22Rv1 (cell line): Measurements from ENCODE around the gene ELP4.

ENCODE experiments used
- H3K27ac ChIP-seq: fragments of 450-650 bp; 2 replicates; pipeline ENCODE4 v1.5.1; 2017
- CTCF ChIP-seq: fragments of 450-650 bp; IDR thresholded peaks from 2 replicates; pipeline ENCODE4 v1.5.1; 2017; ENCODE audit warnings: mild to moderate bottlenecking
- ZFX ChIP-seq: fragments of 450-650 bp; IDR thresholded peaks from 2 replicates; pipeline ENCODE4 v1.6.1; 2017; ENCODE audit warnings: antibody characterized with exemption, borderline replicate concordance

Gene ELP4

GRCh38 chr11:31822927-31823643 is 313.5 kb downstream of the ELP4 start:
- no peak overlapping the region for H3K27ac ChIP-seq
- TF ChIP-seq CTCF: no peak

DNA sequence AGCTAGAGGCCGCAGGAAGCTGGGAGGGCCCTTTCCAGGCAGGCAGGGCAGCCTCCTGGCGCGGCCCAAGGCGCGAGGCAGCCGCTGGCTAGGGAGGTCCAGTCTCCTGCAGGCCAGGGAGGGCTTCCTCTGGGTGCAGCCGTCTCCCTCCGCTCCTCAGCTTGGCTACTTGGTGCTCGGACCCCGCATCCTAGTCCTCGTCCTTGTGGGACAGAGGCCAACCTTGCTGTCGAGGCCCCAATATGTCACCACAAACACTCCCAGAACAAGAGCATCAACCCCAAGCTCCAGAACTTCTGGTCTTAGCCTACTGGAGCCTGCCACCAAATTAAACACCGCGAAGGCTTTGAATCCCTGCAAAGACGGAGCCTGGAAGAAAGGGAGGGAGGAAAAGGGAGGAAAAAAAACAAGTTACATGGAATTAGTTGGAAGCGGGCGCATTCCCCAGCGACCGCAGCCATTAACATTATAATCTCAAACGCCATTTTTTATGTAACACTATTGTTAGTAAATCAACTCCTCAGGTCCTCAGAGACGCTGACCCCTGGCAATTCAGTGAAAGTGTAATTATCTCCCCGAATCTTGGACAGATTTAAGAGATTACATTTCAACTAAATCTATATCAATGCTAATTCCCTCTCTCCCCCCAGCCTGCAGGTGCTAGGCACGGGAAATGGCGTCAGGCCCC is 314.2 kb downstream of the ELP4 start:
- H3K27ac ChIP-seq: no peak overlapping the region
- TF ChIP-seq CTCF (no peak), ZFX (no peak)

DNA sequence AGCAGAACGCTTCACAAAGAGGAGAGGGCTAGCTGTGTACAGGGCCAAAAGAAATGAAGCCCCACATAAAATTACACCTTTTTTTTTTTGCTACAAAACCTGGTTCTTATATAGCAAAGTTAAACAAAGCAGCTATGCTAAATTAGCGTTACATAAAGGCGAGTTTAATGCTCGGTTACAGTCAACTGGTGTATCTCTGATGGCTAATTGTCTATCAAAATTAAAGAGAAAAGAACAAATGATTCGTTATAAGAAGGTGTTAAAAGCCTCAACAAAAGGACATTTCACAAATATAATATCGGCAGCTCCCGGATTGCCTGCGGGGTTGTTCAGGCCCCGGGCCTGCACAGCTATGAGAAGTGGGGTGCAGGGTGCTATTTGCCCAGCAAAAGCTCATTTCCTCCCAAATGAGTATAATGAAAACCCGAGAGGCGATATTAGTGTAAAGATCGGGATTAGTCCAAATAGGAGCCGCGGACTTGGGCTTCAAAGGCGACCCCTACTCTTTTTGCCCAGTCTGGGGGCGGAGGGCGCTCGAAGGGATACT is 314.8 kb downstream of the ELP4 start:
- no peak for TF ChIP-seq CTCF
- TF ChIP-seq ZFX: no peak
- no peak overlapping the region for H3K27ac ChIP-seq

GRCh38 chr11:31824879-31825837 is 315.6 kb downstream of the ELP4 start:
- TF ChIP-seq ZFX: no peak
- TF ChIP-seq CTCF: no peak
- H3K27ac ChIP-seq: no peak overlapping the region

- TF ChIP-seq CTCF: no peak
- no peak for TF ChIP-seq ZFX
- H3K27ac ChIP-seq: no peak overlapping the region
Measured at GRCh38 chr11:31825838-31826484, 316.4 kb downstream of the ELP4 start.

DNA sequence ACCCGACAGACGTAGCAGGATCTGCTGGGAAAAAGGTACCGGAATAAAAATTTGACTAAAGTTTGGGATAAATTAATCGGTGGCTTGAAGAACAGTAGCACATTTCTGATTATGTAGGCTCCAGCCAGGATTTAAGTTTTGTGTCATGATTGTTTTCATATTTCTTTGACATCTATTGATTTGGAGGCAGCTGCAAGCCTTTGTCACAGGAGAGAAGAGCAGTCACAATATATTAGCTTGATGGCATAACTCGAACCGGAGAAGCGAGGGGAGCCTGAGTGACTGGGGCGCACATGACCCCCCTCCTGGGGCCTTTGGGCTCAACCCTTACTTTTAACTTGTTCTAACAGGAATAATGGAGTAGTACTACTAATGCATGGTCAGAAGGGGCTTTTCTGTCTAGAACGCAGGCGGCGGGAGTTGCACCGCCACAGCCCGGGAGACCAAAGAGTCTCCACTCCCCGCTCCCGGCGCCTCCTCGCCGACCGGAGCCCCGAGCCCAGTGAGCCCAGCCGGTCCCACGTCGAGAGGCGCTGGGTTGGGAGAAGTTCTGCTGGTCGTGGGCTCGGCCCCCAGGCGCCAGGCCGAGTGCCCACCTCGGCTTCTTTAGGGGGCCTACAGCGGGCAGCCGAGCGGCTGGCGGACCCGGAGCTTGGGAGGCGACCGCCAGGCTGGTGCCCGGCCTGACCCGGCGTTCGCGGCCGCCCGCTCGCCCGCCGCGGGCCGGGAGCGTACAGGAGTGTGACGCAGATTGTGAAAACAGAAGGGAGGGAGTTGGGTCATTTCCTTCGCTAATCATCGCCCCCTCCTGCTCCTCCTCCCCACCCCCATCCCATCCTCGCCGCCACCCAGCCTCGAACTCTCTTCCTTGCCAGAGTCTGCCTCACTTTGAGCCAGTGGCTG is 317.2 kb downstream of the ELP4 start:
- no peak overlapping the region for H3K27ac ChIP-seq
- TF ChIP-seq ZFX (no peak), CTCF (no peak)
